GM12878 (cell line): ENCODE results near the gene COQ8B. TPM values are rescaled to one million over a fixed set of nuclear protein-coding genes. Genes with fewer than 3 reads are reported as not detected.
A peak's percentile ranks its signal among the peaks of the same experiment; 100 is the strongest.

Experiments used
- BHLHE40 ChIP-seq, 2 experiments: fragments of 450-650 bp in 1 of 2; IDR thresholded peaks; 2 replicates each; pipeline ENCODE4 v1.6.1; 2011 to 2017; ENCODE audit warnings: low read depth in 2 of 2, borderline replicate concordance in 1 of 2, improper control_type of control experiment in 1 of 2, low read length in 1 of 2, mild to moderate bottlenecking in 1 of 2
- CREB1 ChIP-seq: IDR thresholded peaks from 2 replicates; pipeline ENCODE4 v1.6.1; 2012; ENCODE audit warnings: low read depth, mild to moderate bottlenecking, inconsistent platforms
- HDGF ChIP-seq: fragments of 450-650 bp; IDR thresholded peaks from 2 replicates; pipeline ENCODE4 v1.6.1; 2016; ENCODE audit warnings: antibody characterized with exemption
- KDM1A ChIP-seq: fragments of 200-600 bp; sonication (generic); IDR thresholded peaks from 2 replicates; pipeline ENCODE4 v1.6.1; 2016; ENCODE audit warnings: borderline replicate concordance
- MTA2 ChIP-seq: fragments of 450-650 bp; IDR thresholded peaks from 2 replicates; pipeline ENCODE4 v1.6.1; 2016; ENCODE audit warnings: low read depth, mild to moderate bottlenecking, moderate library complexity
- NKRF ChIP-seq: fragments of 450-650 bp; conservative IDR thresholded peaks from 2 replicates; pipeline ENCODE4 v1.6.1; 2017; ENCODE audit warnings: mild to moderate bottlenecking, moderate library complexity
- POLR2A ChIP-seq: IDR thresholded peaks from 2 replicates; pipeline ENCODE4 v1.6.1; 2011; ENCODE audit warnings: low read depth, mild to moderate bottlenecking, low read length
- SREBF2 ChIP-seq: IDR thresholded peaks from 2 replicates; pipeline ENCODE4 v1.6.1; 2012; ENCODE audit warnings: mild to moderate bottlenecking, low read length
- YY1 ChIP-seq: IDR thresholded peaks from 2 replicates; pipeline ENCODE4 v1.6.1; 2011; ENCODE audit warnings: low read depth, mild to moderate bottlenecking, low read length
- polyA plus RNA-seq, 11 experiments: library from polyadenylated mRNA; depleted of rRNA in 4 of 11; unstranded in 6 of 11; stranded (reverse) in 5 of 11; fragments of >200 nt; fragmentation: Nextera tagmentation in 4 of 11; fragmentation: Illumina TruSeq in 1 of 11; extraction: Ambion mirVana in 4 of 11; extraction: Trizol in 1 of 11; gene quantifications; 1 replicate in 1 of 11; 2 replicates in 10 of 11; pipeline versions ENCODE4 v1.2.1 to v1.2.3, GENCODE V29; 2011 to 2016; ENCODE audit warnings: inconsistent platforms in 2 of 11, missing spikeins in 2 of 11, low read depth in 1 of 11
- total RNA-seq, 4 experiments: library from RNA; depleted of rRNA in 3 of 4; stranded (reverse); fragments of >200 nt in 3 of 4; fragmentation: Illumina TruSeq in 1 of 4; extraction: Trizol in 1 of 4; gene quantifications; 2 replicates each; pipeline versions ENCODE4 v1.2.1 to v1.2.3, GENCODE V29; 2013 to 2021
- TF ChIP-seq, protein P1 (sequence below): fragments of 450-650 bp; IDR thresholded peaks from 2 replicates; pipeline ENCODE4 v1.6.1; 2017; ENCODE audit warnings: mild to moderate bottlenecking, moderate library complexity

The COQ8B gene
- total and polyA plus RNA-seq, 10 of the 15 experiments (the other 5 are each of a cell fraction or from before 2014, with no cell fraction given): 0.39 to 37.1 (median 16.8) TPM

- TF ChIP-seq CREB1 (no peak), MTA2 (no peak), POLR2A (peak; percentile 34; the same call in 1 of the 2 replicates), SREBF2 (no peak), HDGF (peak; percentile 76; the same call in 1 of the 2 replicates), YY1 (no peak), BHLHE40 (IDR thresholded peaks at IDR 0.05; ENCODE audit: borderline replicate concordance in 1 of 2, low read depth in 2 of 2, low read length in 1 of 2) (peak in 1 of 2 experiments; percentile 13; a peak in 1 of 4 replicates), KDM1A (no peak), NKRF (no peak)
- TF ChIP-seq, protein P1, sequence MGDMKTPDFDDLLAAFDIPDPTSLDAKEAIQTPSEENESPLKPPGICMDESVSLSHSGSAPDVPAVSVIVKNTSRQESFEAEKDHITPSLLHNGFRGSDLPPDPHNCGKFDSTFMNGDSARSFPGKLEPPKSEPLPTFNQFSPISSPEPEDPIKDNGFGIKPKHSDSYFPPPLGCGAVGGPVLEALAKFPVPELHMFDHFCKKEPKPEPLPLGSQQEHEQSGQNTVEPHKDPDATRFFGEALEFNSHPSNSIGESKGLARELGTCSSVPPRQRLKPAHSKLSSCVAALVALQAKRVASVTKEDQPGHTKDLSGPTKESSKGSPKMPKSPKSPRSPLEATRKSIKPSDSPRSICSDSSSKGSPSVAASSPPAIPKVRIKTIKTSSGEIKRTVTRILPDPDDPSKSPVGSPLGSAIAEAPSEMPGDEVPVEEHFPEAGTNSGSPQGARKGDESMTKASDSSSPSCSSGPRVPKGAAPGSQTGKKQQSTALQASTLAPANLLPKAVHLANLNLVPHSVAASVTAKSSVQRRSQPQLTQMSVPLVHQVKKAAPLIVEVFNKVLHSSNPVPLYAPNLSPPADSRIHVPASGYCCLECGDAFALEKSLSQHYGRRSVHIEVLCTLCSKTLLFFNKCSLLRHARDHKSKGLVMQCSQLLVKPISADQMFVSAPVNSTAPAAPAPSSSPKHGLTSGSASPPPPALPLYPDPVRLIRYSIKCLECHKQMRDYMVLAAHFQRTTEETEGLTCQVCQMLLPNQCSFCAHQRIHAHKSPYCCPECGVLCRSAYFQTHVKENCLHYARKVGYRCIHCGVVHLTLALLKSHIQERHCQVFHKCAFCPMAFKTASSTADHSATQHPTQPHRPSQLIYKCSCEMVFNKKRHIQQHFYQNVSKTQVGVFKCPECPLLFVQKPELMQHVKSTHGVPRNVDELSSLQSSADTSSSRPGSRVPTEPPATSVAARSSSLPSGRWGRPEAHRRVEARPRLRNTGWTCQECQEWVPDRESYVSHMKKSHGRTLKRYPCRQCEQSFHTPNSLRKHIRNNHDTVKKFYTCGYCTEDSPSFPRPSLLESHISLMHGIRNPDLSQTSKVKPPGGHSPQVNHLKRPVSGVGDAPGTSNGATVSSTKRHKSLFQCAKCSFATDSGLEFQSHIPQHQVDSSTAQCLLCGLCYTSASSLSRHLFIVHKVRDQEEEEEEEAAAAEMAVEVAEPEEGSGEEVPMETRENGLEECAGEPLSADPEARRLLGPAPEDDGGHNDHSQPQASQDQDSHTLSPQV: no peak
Observed at GRCh38 chr19:40689339-40690049, 27.2 kb downstream of the COQ8B start (continued).
